C4-2B (cell line): ENCODE measurements around the gene SESN3.
"Not testable (repeated sequence)": the region's sequence is repeated elsewhere in the genome, so short reads cannot be mapped to it uniquely, and the experiment has no call there.

Source experiments
- ZFX ChIP-seq: fragments of 450-650 bp; IDR thresholded peaks from 2 replicates; pipeline ENCODE4 v1.6.1; 2017
- TF ChIP-seq, protein P1 (sequence below): fragments of 450-650 bp; conservative IDR thresholded peaks from 2 replicates; pipeline ENCODE4 v1.5.1; 2017; ENCODE audit warnings: mild to moderate bottlenecking

DNA sequence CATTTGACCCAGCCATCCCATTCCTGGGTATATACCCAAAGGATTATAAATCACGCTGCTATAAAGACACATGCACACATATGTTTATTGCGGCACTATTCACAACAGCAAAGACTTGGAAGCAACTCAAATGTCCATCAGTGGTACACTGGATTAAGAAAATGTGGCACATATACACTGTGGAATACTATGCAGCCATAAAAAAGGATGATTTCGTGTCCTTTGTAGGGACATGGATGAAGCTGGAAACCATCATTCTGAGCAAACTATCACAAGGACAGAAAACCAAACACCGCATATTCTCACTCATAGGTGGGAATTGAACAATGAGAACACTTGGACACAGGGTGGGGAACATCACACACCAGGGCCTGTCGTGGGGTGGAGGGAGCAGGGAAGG lies 42.6 kb upstream of the SESN3 start:
- TF ChIP-seq, protein P1, sequence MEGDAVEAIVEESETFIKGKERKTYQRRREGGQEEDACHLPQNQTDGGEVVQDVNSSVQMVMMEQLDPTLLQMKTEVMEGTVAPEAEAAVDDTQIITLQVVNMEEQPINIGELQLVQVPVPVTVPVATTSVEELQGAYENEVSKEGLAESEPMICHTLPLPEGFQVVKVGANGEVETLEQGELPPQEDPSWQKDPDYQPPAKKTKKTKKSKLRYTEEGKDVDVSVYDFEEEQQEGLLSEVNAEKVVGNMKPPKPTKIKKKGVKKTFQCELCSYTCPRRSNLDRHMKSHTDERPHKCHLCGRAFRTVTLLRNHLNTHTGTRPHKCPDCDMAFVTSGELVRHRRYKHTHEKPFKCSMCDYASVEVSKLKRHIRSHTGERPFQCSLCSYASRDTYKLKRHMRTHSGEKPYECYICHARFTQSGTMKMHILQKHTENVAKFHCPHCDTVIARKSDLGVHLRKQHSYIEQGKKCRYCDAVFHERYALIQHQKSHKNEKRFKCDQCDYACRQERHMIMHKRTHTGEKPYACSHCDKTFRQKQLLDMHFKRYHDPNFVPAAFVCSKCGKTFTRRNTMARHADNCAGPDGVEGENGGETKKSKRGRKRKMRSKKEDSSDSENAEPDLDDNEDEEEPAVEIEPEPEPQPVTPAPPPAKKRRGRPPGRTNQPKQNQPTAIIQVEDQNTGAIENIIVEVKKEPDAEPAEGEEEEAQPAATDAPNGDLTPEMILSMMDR: not testable (repeated sequence)
- not testable (repeated sequence) for TF ChIP-seq ZFX
